Measurements from ENCODE around the gene ABCC12. TPM values are rescaled to one million over a fixed set of nuclear protein-coding genes. Genes with fewer than 3 reads are reported as not detected.

Gene ABCC12
- total and polyA plus RNA-seq, 4 donors = 0.11 to 0.40 (median 0.30) TPM

DNA sequence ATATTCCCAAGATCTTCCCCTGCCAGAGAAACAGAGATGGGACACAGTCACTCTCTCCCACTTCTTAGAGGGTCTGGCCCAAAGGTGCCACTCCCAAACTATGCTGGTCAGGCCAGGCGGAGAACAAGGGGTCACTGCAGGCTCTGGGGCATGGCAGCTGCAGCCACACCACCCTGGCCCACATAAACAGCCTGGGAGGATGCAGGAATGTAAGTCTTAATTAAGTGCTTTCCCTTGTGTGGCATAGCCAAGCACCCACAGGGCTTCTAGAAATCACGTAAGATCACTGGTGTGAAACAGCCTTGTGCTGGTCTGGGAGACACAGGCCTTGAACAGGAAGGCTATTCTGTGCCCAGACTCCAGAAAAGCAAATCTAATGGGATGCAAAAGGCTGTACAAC is 31.5 kb downstream of the ABCC12 start:
- WGBS (ENCODE audit: insufficient coverage) = 79% methylated on average over 1 of the region's 2 CpGs
- H3K27me3 ChIP-seq (ENCODE audit: control insufficient read depth, insufficient read depth, low read length) = no peaks in the 10 kb centered on the region
- H3K27ac ChIP-seq (ENCODE audit: low read depth, low read length) = no peak overlapping the region
- H3K4me3 ChIP-seq (ENCODE audit: low read depth, low read length) = no peak overlapping the region
- H3K36me3 ChIP-seq (ENCODE audit: control insufficient read depth, insufficient read depth, low read length) = no peaks in the 10 kb centered on the region
- no peak for DNase-seq (ENCODE audit: low read depth in 4 of 6, low spot score in 6 of 6)
- no peaks in the 10 kb centered on the region for H3K9me3 ChIP-seq (ENCODE audit: control insufficient read depth, insufficient read depth, low read length)
- H3K4me1 ChIP-seq (ENCODE audit: control insufficient read depth, insufficient read depth, low read length) = peaks cover 16% of the 10 kb centered on the region

GRCh38 chr16:48123104-48123788 is 32.5 kb downstream of the ABCC12 start:
- WGBS (ENCODE audit: insufficient coverage) = no CpG with 5 or more reads among the region's 5 CpGs
- Histone ChIP-seq H3K27ac (ENCODE audit: low read depth, low read length) (no peak overlapping the region), H3K36me3 (ENCODE audit: control insufficient read depth, insufficient read depth, low read length) (no peaks in the 10 kb centered on the region), H3K4me1 (ENCODE audit: control insufficient read depth, insufficient read depth, low read length) (peaks cover 16% of the 10 kb centered on the region), H3K4me3 (ENCODE audit: low read depth, low read length) (no peak overlapping the region), H3K27me3 (ENCODE audit: control insufficient read depth, insufficient read depth, low read length) (no peaks in the 10 kb centered on the region), H3K9me3 (ENCODE audit: control insufficient read depth, insufficient read depth, low read length) (no peaks in the 10 kb centered on the region)
- no peak for DNase-seq (ENCODE audit: low read depth in 4 of 6, low spot score in 6 of 6)

GRCh38 chr16:48121276-48121675 is 34.5 kb downstream of the ABCC12 start:
- Histone ChIP-seq H3K4me3 (ENCODE audit: low read depth, low read length) (no peak overlapping the region), H3K9me3 (ENCODE audit: control insufficient read depth, insufficient read depth, low read length) (no peaks in the 10 kb centered on the region), H3K36me3 (ENCODE audit: control insufficient read depth, insufficient read depth, low read length) (no peaks in the 10 kb centered on the region), H3K4me1 (ENCODE audit: control insufficient read depth, insufficient read depth, low read length) (peaks cover 11% of the 10 kb centered on the region), H3K27me3 (ENCODE audit: control insufficient read depth, insufficient read depth, low read length) (no peaks in the 10 kb centered on the region), H3K27ac (ENCODE audit: low read depth, low read length) (no peak overlapping the region)
- no CpG with 5 or more reads among the region's 5 CpGs for WGBS (ENCODE audit: insufficient coverage)
- DNase-seq (ENCODE audit: low read depth in 4 of 6, low spot score in 6 of 6) = peak in 1 of 6 donors; percentile 61

- no peak overlapping the region for H3K27ac ChIP-seq (ENCODE audit: low read depth, low read length)
- no peak for DNase-seq (ENCODE audit: low read depth in 4 of 6, low spot score in 6 of 6)
- H3K4me3 ChIP-seq (ENCODE audit: low read depth, low read length) = no peak overlapping the region
- peaks cover 6% of the 10 kb centered on the region for H3K4me1 ChIP-seq (ENCODE audit: control insufficient read depth, insufficient read depth, low read length)
- no peaks in the 10 kb centered on the region for H3K9me3 ChIP-seq (ENCODE audit: control insufficient read depth, insufficient read depth, low read length)
- no peaks in the 10 kb centered on the region for H3K36me3 ChIP-seq (ENCODE audit: control insufficient read depth, insufficient read depth, low read length)
- H3K27me3 ChIP-seq (ENCODE audit: control insufficient read depth, insufficient read depth, low read length) = no peaks in the 10 kb centered on the region
- WGBS (ENCODE audit: insufficient coverage) = 83% methylated on average over 2 of the region's 2 CpGs
These were observed 37.0 kb downstream of the ABCC12 start for GRCh38 chr16:48118841-48119240.

DNA sequence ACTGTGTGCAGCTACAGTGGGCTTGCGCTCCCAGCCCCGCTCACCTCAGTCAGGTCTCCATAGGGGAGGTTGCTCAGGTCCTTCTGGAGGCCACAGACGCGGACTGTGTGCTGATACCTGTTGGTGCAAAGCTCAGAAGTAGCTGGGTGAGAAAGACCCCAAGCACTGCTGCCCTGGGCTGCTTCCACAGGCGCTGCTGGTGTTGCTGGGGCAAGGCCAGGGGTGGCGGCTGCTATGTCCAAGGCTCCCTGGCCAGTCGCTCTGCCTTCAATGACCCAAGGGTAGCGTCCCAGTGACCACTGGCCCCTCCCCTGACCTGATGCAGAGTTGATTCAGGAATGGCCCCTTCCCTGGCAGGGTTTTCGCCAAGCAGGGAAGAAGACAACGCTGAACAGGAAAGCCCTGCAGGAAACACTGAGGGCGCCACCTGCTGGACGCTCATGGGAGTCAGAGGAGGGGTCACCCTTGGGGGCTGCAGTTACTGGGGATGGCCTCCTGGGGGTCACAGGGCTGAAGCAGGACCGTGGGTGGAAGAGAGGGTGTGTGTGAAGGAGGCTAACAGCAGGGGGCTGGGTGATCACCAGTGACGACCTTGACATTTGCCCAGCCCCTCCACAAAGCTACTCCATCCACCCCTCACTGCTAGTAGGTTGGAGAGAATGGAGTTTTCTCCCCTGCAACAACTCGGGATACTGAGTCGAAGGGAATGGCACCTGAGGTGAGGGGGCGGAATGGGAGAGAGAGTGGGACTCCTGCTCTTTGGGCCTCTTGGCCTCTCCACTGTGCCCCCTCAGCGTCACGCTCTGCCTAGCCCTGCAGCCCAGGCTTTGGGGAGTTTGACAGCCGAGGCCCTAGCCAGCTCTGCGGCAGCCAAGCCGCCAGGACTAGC is 38.3 kb downstream of the ABCC12 start:
- no peaks in the 10 kb centered on the region for H3K36me3 ChIP-seq (ENCODE audit: control insufficient read depth, insufficient read depth, low read length)
- H3K4me1 ChIP-seq (ENCODE audit: control insufficient read depth, insufficient read depth, low read length) = peaks cover 5% of the 10 kb centered on the region
- no peaks in the 10 kb centered on the region for H3K9me3 ChIP-seq (ENCODE audit: control insufficient read depth, insufficient read depth, low read length)
- H3K4me3 ChIP-seq (ENCODE audit: low read depth, low read length) = no peak overlapping the region
- no peaks in the 10 kb centered on the region for H3K27me3 ChIP-seq (ENCODE audit: control insufficient read depth, insufficient read depth, low read length)
- WGBS (ENCODE audit: insufficient coverage) = 72% methylated on average over 19 of the region's 22 CpGs
- peak in 2 of 6 donors; percentile 64 to 72 for DNase-seq (ENCODE audit: low read depth in 4 of 6, low spot score in 6 of 6)
- H3K27ac ChIP-seq (ENCODE audit: low read depth, low read length) = no peak overlapping the region

DNA sequence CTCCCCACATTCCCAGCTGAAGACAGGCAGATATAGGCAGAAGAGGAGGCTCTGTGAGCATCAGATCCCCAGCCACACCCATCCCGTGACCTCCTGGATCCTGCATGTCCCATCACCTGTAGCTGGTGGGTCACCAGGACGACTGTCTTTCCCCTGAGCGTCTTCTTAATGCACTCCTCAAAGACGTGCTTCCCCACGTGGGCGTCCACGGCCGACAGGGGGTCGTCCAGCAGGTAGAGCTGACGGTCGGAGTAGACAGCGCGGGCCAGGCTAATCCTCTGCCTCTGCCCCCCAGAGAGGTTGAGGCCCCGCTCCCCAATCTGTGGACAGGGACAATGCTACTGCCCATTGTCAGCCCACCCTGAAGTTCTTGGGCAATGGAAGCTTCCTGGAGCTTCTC is 40.5 kb downstream of the ABCC12 start:
- Histone ChIP-seq H3K27ac (ENCODE audit: low read depth, low read length) (no peak overlapping the region), H3K4me3 (ENCODE audit: low read depth, low read length) (no peak overlapping the region), H3K27me3 (ENCODE audit: control insufficient read depth, insufficient read depth, low read length) (no peaks in the 10 kb centered on the region), H3K4me1 (ENCODE audit: control insufficient read depth, insufficient read depth, low read length) (peaks cover 5% of the 10 kb centered on the region), H3K9me3 (ENCODE audit: control insufficient read depth, insufficient read depth, low read length) (no peaks in the 10 kb centered on the region), H3K36me3 (ENCODE audit: control insufficient read depth, insufficient read depth, low read length) (no peaks in the 10 kb centered on the region)
- WGBS (ENCODE audit: insufficient coverage) = 96% methylated on average over 14 of the region's 14 CpGs
- no peak for DNase-seq (ENCODE audit: low read depth in 4 of 6, low spot score in 6 of 6)

GRCh38 chr16:48114410-48114809 is 41.4 kb downstream of the ABCC12 start:
- no peak overlapping the region for H3K27ac ChIP-seq (ENCODE audit: low read depth, low read length)
- H3K4me1 ChIP-seq (ENCODE audit: control insufficient read depth, insufficient read depth, low read length) = peaks cover 11% of the 10 kb centered on the region
- no peaks in the 10 kb centered on the region for H3K27me3 ChIP-seq (ENCODE audit: control insufficient read depth, insufficient read depth, low read length)
- H3K4me3 ChIP-seq (ENCODE audit: low read depth, low read length) = no peak overlapping the region
- H3K36me3 ChIP-seq (ENCODE audit: control insufficient read depth, insufficient read depth, low read length) = no peaks in the 10 kb centered on the region
- WGBS (ENCODE audit: insufficient coverage) = 100% methylated on average over 1 of the region's 7 CpGs
- H3K9me3 ChIP-seq (ENCODE audit: control insufficient read depth, insufficient read depth, low read length) = no peaks in the 10 kb centered on the region
- DNase-seq (ENCODE audit: low read depth in 4 of 6, low spot score in 6 of 6) = no peak

DNA sequence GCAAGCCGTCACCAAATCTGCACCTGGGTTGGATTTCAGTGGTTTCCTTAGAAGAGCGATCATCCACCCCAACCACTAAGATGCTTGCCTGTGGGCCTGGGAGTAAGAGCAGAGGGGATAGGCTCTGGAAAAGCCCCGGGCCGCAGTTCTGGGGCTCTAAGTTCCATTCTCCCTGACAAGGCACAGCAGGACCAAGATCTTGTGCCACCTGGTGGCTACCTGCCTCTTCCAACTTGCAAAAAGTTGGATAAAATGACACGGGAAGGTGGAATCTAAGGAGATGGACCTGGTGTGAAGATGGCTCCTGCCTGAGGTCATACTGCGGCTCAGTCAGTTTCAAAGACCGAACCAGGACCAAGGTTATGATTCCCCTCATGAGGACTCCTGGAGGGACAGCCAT is 42.3 kb downstream of the ABCC12 start:
- Histone ChIP-seq H3K27me3 (ENCODE audit: control insufficient read depth, insufficient read depth, low read length) (no peaks in the 10 kb centered on the region), H3K27ac (ENCODE audit: low read depth, low read length) (no peak overlapping the region), H3K9me3 (ENCODE audit: control insufficient read depth, insufficient read depth, low read length) (no peaks in the 10 kb centered on the region), H3K4me1 (ENCODE audit: control insufficient read depth, insufficient read depth, low read length) (peaks cover 16% of the 10 kb centered on the region), H3K4me3 (ENCODE audit: low read depth, low read length) (no peak overlapping the region), H3K36me3 (ENCODE audit: control insufficient read depth, insufficient read depth, low read length) (no peaks in the 10 kb centered on the region)
- 94% methylated on average over 5 of the region's 7 CpGs for WGBS (ENCODE audit: insufficient coverage)
- DNase-seq (ENCODE audit: low read depth in 4 of 6, low spot score in 6 of 6) = no peak

DNA sequence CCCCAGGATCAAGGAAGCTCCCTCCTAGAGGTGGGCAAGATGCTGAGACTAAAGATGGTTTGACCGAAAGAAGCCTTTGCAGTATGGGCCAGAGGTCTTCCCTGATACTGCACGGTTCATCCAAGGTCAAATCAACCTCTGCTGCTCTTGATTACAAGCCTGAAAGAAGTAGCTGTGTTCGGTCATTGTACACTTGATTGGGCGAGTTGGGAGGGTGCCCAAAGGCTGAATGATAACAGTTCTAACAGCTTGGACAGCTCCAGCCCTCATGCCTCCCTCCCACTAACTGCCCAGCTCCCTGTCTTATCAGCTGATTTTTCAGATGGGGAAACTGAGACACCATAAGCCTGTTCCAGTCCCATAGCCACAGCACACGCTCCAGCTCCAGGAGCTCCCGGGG is 42.8 kb downstream of the ABCC12 start:
- Histone ChIP-seq H3K27ac (ENCODE audit: low read depth, low read length) (no peak overlapping the region), H3K27me3 (ENCODE audit: control insufficient read depth, insufficient read depth, low read length) (no peaks in the 10 kb centered on the region), H3K4me1 (ENCODE audit: control insufficient read depth, insufficient read depth, low read length) (peaks cover 16% of the 10 kb centered on the region), H3K36me3 (ENCODE audit: control insufficient read depth, insufficient read depth, low read length) (no peaks in the 10 kb centered on the region), H3K4me3 (ENCODE audit: low read depth, low read length) (no peak overlapping the region), H3K9me3 (ENCODE audit: control insufficient read depth, insufficient read depth, low read length) (no peaks in the 10 kb centered on the region)
- 79% methylated on average over 6 of the region's 6 CpGs for WGBS (ENCODE audit: insufficient coverage)
- DNase-seq (ENCODE audit: low read depth in 4 of 6, low spot score in 6 of 6) = no peak

GRCh38 chr16:48112600-48112999 is 43.2 kb downstream of the ABCC12 start:
- H3K4me3 ChIP-seq (ENCODE audit: low read depth, low read length) = no peak overlapping the region
- DNase-seq (ENCODE audit: low read depth in 4 of 6, low spot score in 6 of 6) = no peak
- no peaks in the 10 kb centered on the region for H3K36me3 ChIP-seq (ENCODE audit: control insufficient read depth, insufficient read depth, low read length)
- 80% methylated on average over 1 of the region's 3 CpGs for WGBS (ENCODE audit: insufficient coverage)
- no peaks in the 10 kb centered on the region for H3K9me3 ChIP-seq (ENCODE audit: control insufficient read depth, insufficient read depth, low read length)
- peaks cover 16% of the 10 kb centered on the region for H3K4me1 ChIP-seq (ENCODE audit: control insufficient read depth, insufficient read depth, low read length)
- no peaks in the 10 kb centered on the region for H3K27me3 ChIP-seq (ENCODE audit: control insufficient read depth, insufficient read depth, low read length)
- no peak overlapping the region for H3K27ac ChIP-seq (ENCODE audit: low read depth, low read length)

Measured in spinal cord (tissue), 10 donors.